H9 (cell line): ENCODE results near the gene ETV4. TPM values are rescaled to one million over a fixed set of nuclear protein-coding genes. Genes with fewer than 3 reads are reported as not detected.

Experiments
- DNase-seq: peaks from one replicate; pipeline ENCODE4 v3.0.0-alpha.2; 2017
- H2AFZ ChIP-seq: one replicate; pipeline ENCODE4 v1.6.1; 2013; ENCODE audit warnings: mild to moderate bottlenecking, low read length, control low read depth, moderate library complexity
- H2AK5ac ChIP-seq: 2 replicates; pipeline ENCODE4 v1.6.1; 2013; ENCODE audit warnings: low read length, control low read depth, mixed read lengths; ENCODE audit not compliant: insufficient read length
- H2BK120ac ChIP-seq: one replicate; pipeline ENCODE4 v1.6.1; 2013; ENCODE audit warnings: low read depth, mild to moderate bottlenecking, low read length, control low read depth, inconsistent platforms; ENCODE audit not compliant: poor library complexity, severe bottlenecking
- H2BK12ac ChIP-seq: 2 replicates; pipeline ENCODE4 v1.6.1; 2013; ENCODE audit warnings: low read length, control low read depth, mixed read lengths, low read depth; ENCODE audit not compliant: insufficient read length
- H2BK15ac ChIP-seq: 2 replicates; pipeline ENCODE4 v1.6.1; 2013; ENCODE audit warnings: low read depth, low read length, control low read depth
- H2BK20ac ChIP-seq: one replicate; pipeline ENCODE4 v1.6.1; 2013; ENCODE audit warnings: low read depth, mild to moderate bottlenecking, low read length, control low read depth, inconsistent platforms; ENCODE audit not compliant: poor library complexity, severe bottlenecking
- H2BK5ac ChIP-seq: 2 replicates; pipeline ENCODE4 v1.6.1; 2013; ENCODE audit warnings: low read length, control low read depth, mixed read lengths; ENCODE audit not compliant: insufficient read length
- H3K14ac ChIP-seq: 2 replicates; pipeline ENCODE4 v1.6.1; 2013; ENCODE audit warnings: low read length, control low read depth; ENCODE audit not compliant: insufficient read depth
- H3K18ac ChIP-seq: 2 replicates; pipeline ENCODE4 v1.6.1; 2013; ENCODE audit warnings: low read depth, mild to moderate bottlenecking, mixed read lengths, low read length, control low read depth; ENCODE audit not compliant: insufficient read length
- H3K23ac ChIP-seq: 2 replicates; pipeline ENCODE4 v1.6.1; 2013; ENCODE audit warnings: low read length, control low read depth, mixed read lengths, low read depth; ENCODE audit not compliant: insufficient read length
- H3K23me2 ChIP-seq: 2 replicates; pipeline ENCODE4 v1.6.1; 2013; ENCODE audit warnings: low read depth, mild to moderate bottlenecking, mixed read lengths, low read length, control low read depth; ENCODE audit not compliant: insufficient read length, poor library complexity, severe bottlenecking
- H3K27ac ChIP-seq: 2 replicates; pipeline ENCODE4 v1.5.1; 2013; ENCODE audit warnings: low read length, control low read depth, mixed read lengths, low read depth; ENCODE audit not compliant: insufficient read length
- H3K27me3 ChIP-seq: 2 replicates; pipeline ENCODE4 v1.6.1; 2013; ENCODE audit warnings: low read length, control low read depth, inconsistent platforms; ENCODE audit not compliant: insufficient read depth
- H3K4ac ChIP-seq: 2 replicates; pipeline ENCODE4 v1.6.1; 2013; ENCODE audit warnings: low read depth, mild to moderate bottlenecking, control low read depth, inconsistent platforms, low read length, moderate library complexity
- H3K4me1 ChIP-seq: 2 replicates; pipeline ENCODE4 v1.6.1; 2013; ENCODE audit warnings: low read length, control low read depth, inconsistent platforms; ENCODE audit not compliant: insufficient read depth
- H3K4me2 ChIP-seq: 2 replicates; pipeline ENCODE4 v1.6.1; 2013; ENCODE audit warnings: low read length, control low read depth, mixed read lengths; ENCODE audit not compliant: insufficient read length, insufficient read depth
- H3K56ac ChIP-seq: 2 replicates; pipeline ENCODE4 v1.6.1; 2013; ENCODE audit warnings: low read depth, mild to moderate bottlenecking, mixed read lengths, low read length, control low read depth; ENCODE audit not compliant: insufficient read length
- H3K79me1 ChIP-seq: 2 replicates; pipeline ENCODE4 v1.6.1; 2013; ENCODE audit warnings: low read depth, mild to moderate bottlenecking, moderate library complexity, low read length, control low read depth, inconsistent platforms; ENCODE audit not compliant: insufficient read depth, poor library complexity, severe bottlenecking
- H3K79me2 ChIP-seq: 2 replicates; pipeline ENCODE4 v1.6.1; 2013; ENCODE audit warnings: low read length, control low read depth, inconsistent platforms; ENCODE audit not compliant: insufficient read depth
- H3K9ac ChIP-seq: 2 replicates; pipeline ENCODE4 v1.6.1; 2013; ENCODE audit warnings: low read length, control low read depth, mixed read lengths; ENCODE audit not compliant: insufficient read length; ENCODE audit errors: extremely low read depth
- H3K9me3 ChIP-seq: one replicate; pipeline ENCODE4 v1.6.1; 2013; ENCODE audit warnings: low read depth, low read length, inconsistent platforms; ENCODE audit not compliant: control insufficient read depth
- H3T11ph ChIP-seq: one replicate; pipeline ENCODE4 v1.6.1; 2013; ENCODE audit warnings: mild to moderate bottlenecking, low read length, control low read depth, inconsistent platforms
- H4K20me1 ChIP-seq: one replicate; pipeline ENCODE4 v1.6.1; 2013; ENCODE audit not compliant: control insufficient read depth, insufficient read length, insufficient read depth
- H4K5ac ChIP-seq: 2 replicates; pipeline ENCODE4 v1.6.1; 2013; ENCODE audit warnings: low read depth, mild to moderate bottlenecking, mixed read lengths, low read length, control low read depth; ENCODE audit not compliant: insufficient read length
- H4K8ac ChIP-seq: replicated peaks from 2 replicates; pipeline ENCODE4 v1.6.1; 2013; ENCODE audit warnings: low read length, control low read depth, mixed read lengths, low read depth; ENCODE audit not compliant: insufficient read length
- H4K91ac ChIP-seq: 2 replicates; pipeline ENCODE4 v1.6.1; 2013; ENCODE audit warnings: low read depth, mild to moderate bottlenecking, moderate library complexity, mixed read lengths, low read length, control low read depth; ENCODE audit not compliant: insufficient read length
- H3K27ac Mint-ChIP-seq, 3 experiments: 2 replicates in 2 of 3; 3 replicates in 1 of 3; pipeline ENCODE4 v1.8.0; 2020 to 2021; ENCODE audit warnings: mixed read lengths in 3 of 3, mild to moderate bottlenecking in 1 of 3, moderate library complexity in 1 of 3
- H3K27me3 Mint-ChIP-seq: 2 replicates; pipeline ENCODE4 v1.8.0; 2021; ENCODE audit warnings: low read depth, mild to moderate bottlenecking, moderate library complexity, mixed read lengths
- H3K36me3 Mint-ChIP-seq, 3 experiments: 2 replicates in 2 of 3; 3 replicates in 1 of 3; pipeline ENCODE4 v1.8.0; 2020 to 2021; ENCODE audit warnings: low read depth in 3 of 3, mixed read lengths in 3 of 3; ENCODE audit not compliant: insufficient read depth in 1 of 3
- H3K4me1 Mint-ChIP-seq, 2 experiments: 2 replicates each; pipeline ENCODE4 v1.8.0; 2020; ENCODE audit warnings: mixed read lengths in 2 of 2
- H3K4me3 Mint-ChIP-seq, 2 experiments: 2 replicates in 1 of 2; 3 replicates in 1 of 2; pipeline ENCODE4 v1.8.0; 2020 to 2021; ENCODE audit warnings: mild to moderate bottlenecking in 2 of 2, mixed read lengths in 2 of 2, moderate library complexity in 1 of 2
- H3K9me3 Mint-ChIP-seq, 2 experiments: 2 replicates in 1 of 2; 3 replicates in 1 of 2; pipeline ENCODE4 v1.8.0; 2020; ENCODE audit warnings: mild to moderate bottlenecking in 2 of 2, mixed read lengths in 2 of 2, moderate library complexity in 1 of 2
- CTCF ChIP-seq: fragments of 200-600 bp; sonication (generic); conservative IDR thresholded peaks from 3 replicates; pipeline ENCODE4 v1.8.0; 2021; ENCODE audit warnings: antibody characterized with exemption, mild to moderate bottlenecking
- WGBS: extraction: QIAGEN DNeasy Blood & Tissue Kit; methylation state at CpG from one replicate; pipeline ENCODE4 v1.1.7; 2013; ENCODE audit warnings: missing lambda C conversion rate, low lambda C conversion rate, mixed read lengths; ENCODE audit not compliant: insufficient read length; ENCODE audit errors: extremely low coverage; 5-methylcytosine and 5-hydroxymethylcytosine counted together
- total RNA-seq: library from RNA; stranded (reverse); gene quantifications from 2 replicates; pipeline ENCODE4 v1.2.1, GENCODE V29; 2021

ETV4 gene
- total RNA-seq, 1 experiment from 2014 or later: 74.4 TPM

- H2BK15ac ChIP-seq: no peak overlapping the region
- no peak for DNase-seq
- H3K79me2 ChIP-seq: no peaks in the 10 kb centered on the region
- Mint-ChIP-seq H3K36me3 (no peaks in the 10 kb centered on the region), H3K9me3 (no peaks in the 10 kb centered on the region; a peak in 1 of 5 replicates), H3K27ac (no peak overlapping the region; a peak in 1 of 7 replicates), H3K4me3 (no peak overlapping the region), H3K27me3 (peaks cover 2% of the 10 kb centered on the region; the same call in 1 of the 2 replicates), H3K4me1 (peaks cover 30 to 32% of the 10 kb centered on the region in 2 experiments)
- no CpG with 5 or more reads among the region's 4 CpGs for WGBS
- H3K4me1 ChIP-seq: no peaks in the 10 kb centered on the region
- no peak overlapping the region for H3K9ac ChIP-seq
- no peak overlapping the region for H2BK5ac ChIP-seq
- H3K23ac ChIP-seq: no peak overlapping the region
- H3K4me2 ChIP-seq: no peak overlapping the region
- no peak overlapping the region for H2BK20ac ChIP-seq
- no peaks in the 10 kb centered on the region for H3K9me3 ChIP-seq
- H2AFZ ChIP-seq: no peak overlapping the region
- no peak overlapping the region for H3K14ac ChIP-seq
- H4K91ac ChIP-seq: no peak overlapping the region
- H3K27me3 ChIP-seq: no peaks in the 10 kb centered on the region
- H3T11ph ChIP-seq: no peak overlapping the region
- no peak overlapping the region for H4K5ac ChIP-seq
- H2AK5ac ChIP-seq: no peak overlapping the region
- peaks cover under 1% of the 10 kb centered on the region for H3K23me2 ChIP-seq
- no peak for TF ChIP-seq CTCF
- no peak overlapping the region for H3K18ac ChIP-seq
- H2BK120ac ChIP-seq: no peak overlapping the region
- H3K79me1 ChIP-seq: no peaks in the 10 kb centered on the region
- H4K20me1 ChIP-seq: no peaks in the 10 kb centered on the region
- no peak overlapping the region for H3K56ac ChIP-seq
- no peak overlapping the region for H4K8ac ChIP-seq
- no peak overlapping the region for H2BK12ac ChIP-seq
- no peak overlapping the region for H3K27ac ChIP-seq
- H3K4ac ChIP-seq: no peak overlapping the region
Observed at GRCh38 chr17:43581613-43582012, 35.5 kb upstream of the ETV4 start.
